DMS 273 (cell line): ENCODE measurements around the gene TEX38.
"Not testable (repeated sequence)": the region's sequence is repeated elsewhere in the genome, so short reads cannot be mapped to it uniquely, and the experiment has no call there.

ENCODE experiments used
- DNase-seq: peaks from one replicate; lab custom pipeline; 2025; ENCODE audit not compliant: unreplicated experiment; lab: John Stamatoyannopoulos, UW

The TEX38 gene

GRCh38 chr1:46654698-46655097 is 17.0 kb upstream of the TEX38 start:
- not testable (repeated sequence) for DNase-seq

- DNase-seq: no peak
These were observed 15.8 kb upstream of the TEX38 start for GRCh38 chr1:46655848-46656247.

- no peak for DNase-seq
These were observed 15.0 kb upstream of the TEX38 start for GRCh38 chr1:46656643-46657042.

- no peak for DNase-seq
These were observed 13.9 kb upstream of the TEX38 start for GRCh38 chr1:46657775-46658174.

GRCh38 chr1:46659307-46659870 is 12.3 kb upstream of the TEX38 start:
- no peak for DNase-seq

GRCh38 chr1:46660116-46660515 is 11.5 kb upstream of the TEX38 start:
- DNase-seq: not testable (repeated sequence)

GRCh38 chr1:46662919-46663318 is 8.7 kb upstream of the TEX38 start:
- DNase-seq: not testable (repeated sequence)

GRCh38 chr1:46665983-46666382 is 5.7 kb upstream of the TEX38 start:
- DNase-seq: no peak

GRCh38 chr1:46667782-46668760 is 3.6 kb upstream of the TEX38 start, which contains the start of gene ATPAF1:
Gene ATPAF1 (minus strand): TSS chr1:46668364. CDS start chr1:46668322, 42 bp downstream.
- peak; percentile 92 for DNase-seq

GRCh38 chr1:46670134-46670533 is 1.5 kb upstream of the TEX38 start:
- no peak for DNase-seq

GRCh38 chr1:46672696-46673095 is 1.0 kb downstream of the TEX38 start:
- DNase-seq: no peak

GRCh38 chr1:46673749-46674182 is 2.1 kb downstream of the TEX38 start:
- no peak for DNase-seq

- DNase-seq: no peak
These were observed 4.1 kb downstream of the TEX38 start for GRCh38 chr1:46675549-46676314.

- DNase-seq: no peak
These were observed 4.9 kb downstream of the TEX38 start for GRCh38 chr1:46676531-46676930.

- DNase-seq: no peak
These were observed 5.7 kb downstream of the TEX38 start for GRCh38 chr1:46677339-46677738.

- DNase-seq: no peak
These were observed 8.3 kb downstream of the TEX38 start for GRCh38 chr1:46679789-46680573.

GRCh38 chr1:46681333-46682034 is 9.8 kb downstream of the TEX38 start:
- DNase-seq: no peak

GRCh38 chr1:46682064-46682463 is 10.4 kb downstream of the TEX38 start:
- DNase-seq: no peak

GRCh38 chr1:46684670-46685069 is 13.0 kb downstream of the TEX38 start:
- no peak for DNase-seq

GRCh38 chr1:46686255-46686654 is 14.6 kb downstream of the TEX38 start:
- DNase-seq: no peak
